Mesenchymal stem cell (in vitro differentiated cells and primary cell): Measurements from ENCODE around the gene CST4.
"Not testable (repeated sequence)": the region's sequence is repeated elsewhere in the genome, so short reads cannot be mapped to it uniquely, and the experiment has no call there.

Experiments used
- DNase-seq: peaks from one replicate; pipeline ENCODE4 v3.0.0-alpha.2; 2013
- H2AFZ ChIP-seq: one replicate; pipeline ENCODE4 v1.6.1; 2013; ENCODE audit warnings: low read depth, mild to moderate bottlenecking, control low read depth, inconsistent platforms, low read length, moderate library complexity
- H2AK5ac ChIP-seq: 2 replicates; pipeline ENCODE4 v1.6.1; 2013; ENCODE audit warnings: low read length, moderate library complexity, mild to moderate bottlenecking, inconsistent platforms; ENCODE audit not compliant: severe bottlenecking
- H2BK120ac ChIP-seq: one replicate; pipeline ENCODE4 v1.6.1; 2013; ENCODE audit warnings: low read depth, mild to moderate bottlenecking, inconsistent platforms, low read length, moderate library complexity
- H2BK12ac ChIP-seq, 2 experiments: one replicate each; pipeline ENCODE4 v1.6.1; 2013; ENCODE audit warnings: inconsistent platforms in 2 of 2, low read length in 2 of 2, mild to moderate bottlenecking in 2 of 2, moderate library complexity in 2 of 2, control low read depth in 1 of 2
- H2BK15ac ChIP-seq: one replicate; pipeline ENCODE4 v1.6.1; 2013; ENCODE audit warnings: mild to moderate bottlenecking, low read depth, inconsistent platforms; ENCODE audit not compliant: poor library complexity, severe bottlenecking
- H2BK5ac ChIP-seq: 2 replicates; pipeline ENCODE4 v1.6.1; 2013; ENCODE audit warnings: low read depth, mild to moderate bottlenecking, low read length, control low read depth, inconsistent platforms; ENCODE audit not compliant: poor library complexity, severe bottlenecking
- H3K14ac ChIP-seq, 2 experiments: one replicate each; pipeline ENCODE4 v1.6.1; 2013; ENCODE audit warnings: inconsistent platforms in 2 of 2, low read length in 2 of 2, control low read depth in 1 of 2, mild to moderate bottlenecking in 1 of 2, moderate library complexity in 1 of 2
- H3K18ac ChIP-seq, 2 experiments: one replicate each; pipeline ENCODE4 v1.6.1; 2013; ENCODE audit warnings: inconsistent platforms in 2 of 2, low read length in 2 of 2, control low read depth in 1 of 2, low read depth in 1 of 2, mild to moderate bottlenecking in 1 of 2
- H3K23ac ChIP-seq, 2 experiments: one replicate each; pipeline ENCODE4 v1.6.1; 2013; ENCODE audit warnings: inconsistent platforms in 2 of 2, low read length in 2 of 2, mild to moderate bottlenecking in 2 of 2, moderate library complexity in 2 of 2, control low read depth in 1 of 2
- H3K27ac ChIP-seq: 2 replicates; pipeline ENCODE4 v1.5.1; 2013; ENCODE audit warnings: mild to moderate bottlenecking, moderate library complexity, low read length, control low read depth, inconsistent platforms; ENCODE audit not compliant: poor library complexity, severe bottlenecking
- H3K27me3 ChIP-seq, 2 experiments: 2 replicates each; pipeline versions ENCODE4 v1.6.1 to v1.7.0; 2013; ENCODE audit warnings: low read length in 2 of 2, mild to moderate bottlenecking in 2 of 2, moderate library complexity in 2 of 2, control low read depth in 1 of 2, inconsistent platforms in 1 of 2; ENCODE audit not compliant: control insufficient read depth in 1 of 2, insufficient read depth in 1 of 2
- H3K36me3 ChIP-seq, 2 experiments: 2 replicates each; pipeline versions ENCODE4 v1.6.1 to v1.7.0; 2013; ENCODE audit warnings: low read length in 2 of 2, control low read depth in 1 of 2, inconsistent platforms in 1 of 2, low read depth in 1 of 2, mild to moderate bottlenecking in 1 of 2; ENCODE audit not compliant: insufficient read depth in 2 of 2, control insufficient read depth in 1 of 2
- H3K4ac ChIP-seq, 2 experiments: one replicate each; pipeline ENCODE4 v1.6.1; 2013; ENCODE audit warnings: inconsistent platforms in 2 of 2, low read length in 2 of 2, mild to moderate bottlenecking in 2 of 2, moderate library complexity in 2 of 2, control low read depth in 1 of 2, low read depth in 1 of 2
- H3K4me1 ChIP-seq: 2 replicates; pipeline ENCODE4 v1.6.1; 2013; ENCODE audit warnings: low read depth, low read length, control low read depth; ENCODE audit not compliant: control insufficient read depth, insufficient read depth
- H3K4me2 ChIP-seq: 2 replicates; pipeline ENCODE4 v1.6.1; 2013; ENCODE audit warnings: low read length, mild to moderate bottlenecking, inconsistent platforms; ENCODE audit not compliant: poor library complexity, severe bottlenecking
- H3K4me3 ChIP-seq, 2 experiments: 2 replicates each; pipeline versions ENCODE4 v1.5.1 to v1.7.0; 2013; ENCODE audit warnings: low read length in 2 of 2, mild to moderate bottlenecking in 2 of 2, control low read depth in 1 of 2, low read depth in 1 of 2; ENCODE audit not compliant: insufficient read depth in 1 of 2
- H3K79me1 ChIP-seq: replicated peaks from 2 replicates; pipeline ENCODE4 v1.6.1; 2013; ENCODE audit warnings: mild to moderate bottlenecking, control low read depth, low read length, inconsistent platforms; ENCODE audit not compliant: poor library complexity, severe bottlenecking
- H3K9ac ChIP-seq: 2 replicates; pipeline ENCODE4 v1.7.0; 2013; ENCODE audit warnings: mild to moderate bottlenecking, low read length, moderate library complexity
- H3K9me3 ChIP-seq: 2 replicates; pipeline ENCODE4 v1.7.0; 2013; ENCODE audit warnings: mild to moderate bottlenecking, low read length; ENCODE audit not compliant: control insufficient read depth
- H4K8ac ChIP-seq: one replicate; pipeline ENCODE4 v1.6.1; 2013; ENCODE audit warnings: inconsistent platforms, mild to moderate bottlenecking, low read length, moderate library complexity
- H4K91ac ChIP-seq: one replicate; pipeline ENCODE4 v1.6.1; 2013; ENCODE audit warnings: mild to moderate bottlenecking, low read length, inconsistent platforms
- WGBS: methylation state at CpG from one replicate; pipeline ENCODE4 v1.1.7; 2013; ENCODE audit warnings: mixed read lengths; 5-methylcytosine and 5-hydroxymethylcytosine counted together

The CST4 gene

DNA sequence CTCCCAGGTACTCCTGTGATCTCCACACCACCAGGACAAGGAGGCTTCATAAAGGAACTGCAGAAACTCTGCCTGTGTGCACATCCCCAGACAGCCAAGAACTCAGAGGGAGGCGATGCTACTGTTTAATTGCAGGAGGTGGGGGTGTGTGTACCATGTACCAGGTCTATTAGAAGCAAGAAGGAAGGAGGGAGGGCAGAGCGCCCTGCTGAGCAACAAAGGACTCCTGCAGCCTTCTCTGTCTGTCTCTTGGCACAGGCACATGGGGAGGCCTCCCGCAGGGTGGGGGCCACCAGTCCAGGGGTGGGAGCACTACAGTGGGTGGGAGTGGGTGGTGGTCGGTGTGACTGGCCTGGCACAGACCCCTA is 3.3 kb downstream of the CST4 start:
- not testable (repeated sequence) for H3K18ac ChIP-seq, H2AFZ ChIP-seq, H2BK5ac ChIP-seq, H3K36me3 ChIP-seq, H2BK15ac ChIP-seq, H3K23ac ChIP-seq, H3K9me3 ChIP-seq, H4K91ac ChIP-seq, H2BK120ac ChIP-seq, H3K9ac ChIP-seq, H3K4me3 ChIP-seq, DNase-seq, H3K79me1 ChIP-seq, H2BK12ac ChIP-seq, H3K4me2 ChIP-seq, H2AK5ac ChIP-seq, H4K8ac ChIP-seq, H3K4ac ChIP-seq, H3K27ac ChIP-seq, H3K14ac ChIP-seq, H3K4me1 ChIP-seq
- 95% methylated on average over 4 of the region's 4 CpGs for WGBS
- H3K27me3 ChIP-seq: peaks cover 0 to 12% of the 10 kb centered on the region in 2 experiments

DNA sequence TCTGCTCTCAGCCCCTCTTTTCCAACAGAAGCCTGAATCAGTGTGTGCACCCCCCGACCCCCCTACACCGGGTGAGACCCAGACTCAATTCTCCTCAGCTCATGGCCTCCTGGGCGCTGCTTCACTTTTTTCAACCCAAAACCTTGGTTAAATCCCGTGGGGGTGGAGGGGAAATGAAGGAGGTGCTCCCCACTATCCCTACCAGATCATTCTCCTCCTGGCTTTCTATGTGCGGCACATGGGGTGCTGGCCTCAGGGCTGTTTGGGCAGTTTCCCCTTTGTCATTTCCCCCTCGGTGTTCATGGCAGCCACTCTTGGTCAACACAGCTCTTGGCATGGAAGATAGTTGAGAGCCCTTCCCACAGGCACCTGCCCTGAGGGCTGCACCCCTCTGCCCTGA is 4.6 kb downstream of the CST4 start:
- WGBS: 96% methylated on average over 3 of the region's 6 CpGs
- Histone ChIP-seq H3K4me3 (no peak overlapping the region), H3K27ac (no peak overlapping the region)

DNA sequence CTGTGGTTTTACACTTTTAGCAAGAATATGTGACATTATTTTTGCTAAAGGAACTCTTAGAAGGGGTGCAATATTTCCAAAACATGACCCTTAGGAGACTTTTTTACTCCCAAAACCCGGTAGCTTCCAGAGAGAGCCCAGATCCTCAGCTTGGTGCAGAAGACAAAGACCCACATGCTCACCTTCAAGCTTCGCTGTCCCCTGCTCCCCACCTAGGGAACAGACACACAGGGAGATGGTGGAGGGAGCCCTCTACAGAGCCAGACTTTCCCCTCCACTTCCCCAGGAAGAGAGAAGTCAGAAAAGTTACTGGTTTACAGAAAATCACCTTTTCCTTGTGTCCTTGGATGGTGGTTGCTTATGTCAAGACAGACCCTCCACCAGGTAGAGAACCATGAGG is 5.0 kb downstream of the CST4 start:
- no peak for DNase-seq
- Histone ChIP-seq H3K4ac (no peak overlapping the region), H3K79me1 (no peaks in the 10 kb centered on the region), H2AK5ac (no peak overlapping the region), H3K27me3 (peaks cover 0 to 12% of the 10 kb centered on the region in 2 experiments), H2BK5ac (no peak overlapping the region), H3K9me3 (no peaks in the 10 kb centered on the region), H2AFZ (no peak overlapping the region), H2BK15ac (no peak overlapping the region), H3K4me3 (no peak overlapping the region), H3K27ac (no peak overlapping the region), H4K8ac (no peak overlapping the region), H2BK12ac (no peak overlapping the region), H3K4me2 (no peak overlapping the region), H3K9ac (no peak overlapping the region), H3K18ac (no peak overlapping the region), H3K23ac (no peak overlapping the region), H3K4me1 (peaks cover 6% of the 10 kb centered on the region), H4K91ac (no peak overlapping the region), H3K36me3 (no peaks in the 10 kb centered on the region), H2BK120ac (no peak overlapping the region), H3K14ac (no peak overlapping the region)
- WGBS: 100% methylated on average over 1 of the region's 2 CpGs

More for the DNA sequence above, 4.6 kb downstream of the CST4 start:
- Histone ChIP-seq H3K18ac (no peak overlapping the region), H3K79me1 (no peaks in the 10 kb centered on the region), H3K36me3 (no peaks in the 10 kb centered on the region), H3K4me2 (no peak overlapping the region), H2AK5ac (no peak overlapping the region), H4K8ac (no peak overlapping the region), H2BK15ac (no peak overlapping the region), H3K4me1 (peaks cover 6% of the 10 kb centered on the region), H2BK12ac (no peak overlapping the region), H3K27me3 (peaks cover 0 to 12% of the 10 kb centered on the region in 2 experiments), H3K9me3 (no peaks in the 10 kb centered on the region), H3K9ac (no peak overlapping the region), H2BK120ac (no peak overlapping the region), H2AFZ (no peak overlapping the region), H3K4ac (no peak overlapping the region), H2BK5ac (no peak overlapping the region), H3K23ac (no peak overlapping the region), H4K91ac (no peak overlapping the region), H3K14ac (no peak overlapping the region)
- DNase-seq: no peak

DNA sequence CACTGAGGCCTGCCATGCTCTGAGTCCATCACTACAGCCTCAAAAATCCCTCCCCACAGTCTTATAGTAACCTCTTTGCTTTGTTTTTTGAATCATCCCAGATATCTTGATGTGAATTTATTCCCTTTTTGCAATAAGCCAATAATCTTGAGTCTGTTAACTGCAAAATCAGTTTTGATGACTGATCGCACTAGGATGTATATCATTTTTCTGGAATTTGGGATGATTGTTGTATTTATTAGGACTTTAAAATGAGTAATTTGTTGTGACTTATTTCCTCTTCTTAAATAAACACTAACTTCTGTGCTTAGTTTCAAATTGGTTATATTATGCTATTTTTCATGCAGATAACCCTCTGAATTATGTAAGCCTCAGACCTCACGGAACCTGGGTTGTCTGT is 5.6 kb downstream of the CST4 start:
- H3K9me3 ChIP-seq: no peaks in the 10 kb centered on the region
- H3K4ac ChIP-seq: no peak overlapping the region
- H3K14ac ChIP-seq: no peak overlapping the region
- no peak overlapping the region for H3K18ac ChIP-seq
- H4K8ac ChIP-seq: no peak overlapping the region
- H3K4me2 ChIP-seq: no peak overlapping the region
- no peak overlapping the region for H4K91ac ChIP-seq
- peaks cover 0 to 11% of the 10 kb centered on the region in 2 experiments for H3K27me3 ChIP-seq
- no peak overlapping the region for H3K23ac ChIP-seq
- H2BK120ac ChIP-seq: no peak overlapping the region
- H3K27ac ChIP-seq: no peak overlapping the region
- no peak overlapping the region for H2AK5ac ChIP-seq
- H3K9ac ChIP-seq: no peak overlapping the region
- H2BK5ac ChIP-seq: no peak overlapping the region
- H3K79me1 ChIP-seq: no peaks in the 10 kb centered on the region
- no peak overlapping the region for H2BK15ac ChIP-seq
- H3K4me1 ChIP-seq: peaks cover 6% of the 10 kb centered on the region
- no peak overlapping the region for H2BK12ac ChIP-seq
- WGBS: 36% methylated on average over 1 of the region's 2 CpGs
- H3K4me3 ChIP-seq: no peak overlapping the region
- DNase-seq: no peak
- H3K36me3 ChIP-seq: no peaks in the 10 kb centered on the region
- no peak overlapping the region for H2AFZ ChIP-seq
